NCI-H1417 treated with DMSO at 0.1 percent for 48 hours (cell line): Measurements from ENCODE around the gene ABHD16A.

Experiments used
- DNase-seq: peaks from one replicate; lab custom pipeline; 2025; lab: John Stamatoyannopoulos, UW

Gene ABHD16A

GRCh38 chr6:31689249-31690110 is 13.6 kb downstream of the ABHD16A start:
- no peak for DNase-seq

- DNase-seq = no peak
Measured at GRCh38 chr6:31687860-31688693, 15.0 kb downstream of the ABHD16A start.

- DNase-seq = no peak
Measured at GRCh38 chr6:31687321-31687720, 15.8 kb downstream of the ABHD16A start.

DNA sequence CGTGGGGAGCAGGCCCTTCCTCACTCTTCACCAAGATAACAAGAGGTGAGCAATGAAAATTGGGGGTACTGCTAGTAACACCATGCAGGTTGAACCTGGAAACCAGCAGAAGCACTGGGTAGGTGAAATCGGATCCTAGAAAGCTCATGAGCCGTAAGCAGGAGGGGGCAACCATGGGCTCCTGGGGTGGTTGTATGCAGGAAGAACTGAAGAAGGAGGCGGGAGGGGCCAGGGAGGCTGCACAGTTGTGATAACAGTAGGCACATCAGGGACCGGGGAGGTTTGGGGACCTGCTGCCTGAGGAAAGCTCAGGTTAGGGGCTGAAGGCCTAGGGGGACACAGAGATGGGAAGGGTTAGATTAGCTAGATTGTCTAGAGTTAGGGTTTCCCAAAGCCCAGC is 16.6 kb downstream of the ABHD16A start:
- DNase-seq = no peak

DNA sequence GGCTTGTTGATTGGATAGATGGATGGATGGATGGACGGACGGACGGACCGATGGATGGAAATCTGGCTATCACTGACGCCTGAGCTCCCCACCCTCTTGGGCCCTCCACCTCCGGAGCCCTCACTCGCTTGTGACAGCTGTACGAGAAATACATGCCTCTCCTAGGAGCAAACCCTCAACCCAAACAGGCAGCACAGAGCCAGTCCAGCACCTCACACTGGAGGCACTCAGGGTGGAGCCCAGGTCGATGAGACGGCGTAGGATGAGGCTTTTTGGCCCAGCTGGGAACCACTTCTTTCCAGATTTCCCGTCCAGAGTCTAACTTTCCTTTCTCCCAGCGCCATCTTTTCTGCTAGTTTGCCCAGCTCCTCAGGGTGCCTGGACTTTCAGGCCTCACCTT is 19.5 kb downstream of the ABHD16A start:
- DNase-seq = no peak

DNA sequence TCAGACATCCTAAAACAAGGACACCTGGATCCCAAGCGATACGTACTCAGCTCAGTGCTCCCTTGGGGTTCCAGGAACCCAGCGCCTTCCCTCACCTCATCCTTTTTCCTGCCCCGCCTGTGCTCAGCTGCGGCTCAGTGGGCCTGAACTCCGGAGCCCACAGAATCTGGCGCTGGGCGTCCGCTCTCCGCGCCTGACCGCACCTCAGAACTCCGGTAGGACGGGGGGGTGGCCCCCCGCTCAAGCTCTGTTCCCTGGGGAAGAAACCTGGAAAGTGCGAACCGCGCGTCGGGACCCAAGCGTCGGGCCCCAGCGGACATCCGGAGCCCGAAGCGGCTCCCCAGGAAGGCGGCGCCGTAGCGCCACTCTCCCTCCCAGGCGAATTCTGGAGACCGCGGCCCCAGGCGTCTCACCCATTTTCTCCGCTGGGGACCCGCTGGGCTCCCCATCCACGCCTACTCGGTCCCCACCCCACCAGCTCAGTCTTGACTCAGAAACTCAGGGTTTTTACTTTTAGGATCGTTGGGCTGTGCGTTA is 21.9 kb downstream of the ABHD16A start:
- DNase-seq = no peak

DNA sequence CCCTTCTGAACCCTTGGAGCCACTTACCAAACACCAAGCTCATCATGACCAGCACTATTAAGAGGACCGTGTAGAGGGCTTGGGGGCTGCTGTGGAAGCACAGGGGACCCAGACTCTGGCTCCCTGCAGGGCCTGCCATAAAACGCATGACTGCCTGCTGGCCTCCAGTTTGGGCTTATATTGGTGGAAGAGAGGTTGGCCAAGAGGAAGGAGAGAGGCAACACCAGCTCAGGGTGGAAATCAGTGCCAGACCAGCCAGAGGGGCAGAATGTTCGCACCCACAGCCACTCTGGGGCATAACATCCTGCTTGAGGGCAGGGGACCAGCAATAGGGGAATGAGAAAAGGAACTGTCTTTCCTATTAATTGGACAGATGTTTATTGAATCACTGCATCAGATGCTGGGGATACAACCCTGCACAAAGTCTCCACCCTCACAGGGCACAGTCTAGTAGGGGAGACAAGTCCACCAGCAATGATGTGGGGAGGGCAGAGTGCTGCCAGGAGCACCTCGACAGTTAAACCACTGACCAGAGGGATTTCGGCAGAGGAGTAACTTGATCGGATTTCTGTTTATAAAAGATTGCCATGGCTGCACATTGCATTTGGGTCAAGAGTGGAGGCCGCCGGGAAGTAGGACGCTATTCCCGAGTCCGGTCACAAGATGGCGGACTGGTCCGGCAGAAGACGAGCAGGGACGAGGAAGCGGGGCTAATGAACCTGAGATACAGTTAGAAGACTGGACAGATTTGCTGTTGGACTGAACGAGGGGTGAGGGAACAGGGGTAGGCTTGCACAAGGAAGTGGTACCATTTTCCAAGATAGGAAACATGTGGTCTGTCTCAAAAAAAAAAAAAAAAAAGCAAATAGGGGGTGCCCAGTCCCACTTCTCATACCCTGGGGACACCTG is 22.6 kb downstream of the ABHD16A start, which contains the start of gene LY6G5C:
TSS of gene LY6G5C (minus strand) at position 842 of the 909 bp plus-strand sequence. CDS start at position 148, 694 bp downstream.
- DNase-seq = peak; percentile 52

DNA sequence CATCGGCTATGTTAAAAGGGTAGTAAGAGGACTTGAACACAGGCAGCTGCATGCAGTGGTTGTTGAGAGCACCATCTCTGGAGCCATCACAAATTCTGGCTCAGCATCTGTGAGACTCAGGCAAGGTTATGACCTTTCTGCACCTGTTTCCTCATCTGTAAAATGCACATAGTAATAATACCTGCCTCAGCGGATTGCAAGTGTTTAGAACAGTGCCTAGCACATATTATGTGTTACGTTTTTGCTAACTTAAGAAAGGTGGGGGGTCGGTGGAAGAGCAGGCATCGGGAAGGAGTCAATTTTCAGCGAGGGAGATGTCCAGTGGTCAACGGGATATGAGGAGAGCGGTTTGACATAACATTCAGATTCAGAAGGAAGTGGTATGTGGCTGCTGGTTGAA is 25.2 kb downstream of the ABHD16A start:
- no peak for DNase-seq

DNA sequence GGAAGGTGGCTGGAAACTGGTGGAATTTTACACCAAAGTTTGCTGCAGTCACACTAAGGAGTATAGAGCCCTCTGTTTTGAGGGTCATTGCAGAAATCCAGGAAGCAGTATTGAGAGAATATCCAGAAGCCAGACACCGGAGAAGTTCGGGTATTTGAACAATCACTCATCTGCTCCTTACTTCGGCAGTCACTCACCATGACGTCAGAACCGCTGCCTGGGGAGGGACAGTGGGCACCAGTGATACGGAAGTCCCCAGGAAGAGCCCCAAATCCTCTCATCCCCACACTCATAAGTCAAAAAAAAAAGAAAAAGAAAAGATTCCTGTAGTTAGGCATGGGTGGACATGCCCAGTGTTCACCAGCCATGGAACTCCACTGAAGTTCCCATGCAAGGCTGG is 26.2 kb downstream of the ABHD16A start:
- no peak for DNase-seq

DNA sequence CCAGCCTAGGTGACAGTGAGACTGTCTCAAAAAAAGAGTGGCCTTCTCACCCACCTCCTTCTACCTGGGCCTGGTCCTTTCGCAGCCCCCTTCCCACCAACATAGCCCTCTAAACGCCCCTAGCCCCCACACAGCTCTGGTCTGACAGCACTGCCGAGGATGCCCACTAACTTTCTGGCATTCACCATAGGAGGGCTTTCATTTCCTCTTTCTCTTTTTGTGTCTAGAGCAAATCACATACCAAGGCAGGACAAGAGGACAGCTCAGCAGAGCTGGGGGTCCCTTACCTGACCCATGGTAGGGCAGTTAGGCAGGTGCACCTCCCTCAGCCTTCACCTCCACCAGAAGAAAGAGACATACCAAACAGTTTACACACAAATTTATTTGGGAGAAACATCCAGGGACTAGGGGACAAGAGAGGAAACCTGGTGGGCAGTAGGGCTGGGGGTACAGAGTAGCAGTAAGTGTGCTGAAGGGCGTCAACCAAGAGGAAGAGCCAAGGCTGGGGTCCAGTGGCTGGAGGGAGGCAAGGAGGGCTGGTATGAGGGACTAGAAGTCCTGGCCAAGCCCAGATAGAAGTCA is 26.7 kb downstream of the ABHD16A start:
- DNase-seq = no peak

DNA sequence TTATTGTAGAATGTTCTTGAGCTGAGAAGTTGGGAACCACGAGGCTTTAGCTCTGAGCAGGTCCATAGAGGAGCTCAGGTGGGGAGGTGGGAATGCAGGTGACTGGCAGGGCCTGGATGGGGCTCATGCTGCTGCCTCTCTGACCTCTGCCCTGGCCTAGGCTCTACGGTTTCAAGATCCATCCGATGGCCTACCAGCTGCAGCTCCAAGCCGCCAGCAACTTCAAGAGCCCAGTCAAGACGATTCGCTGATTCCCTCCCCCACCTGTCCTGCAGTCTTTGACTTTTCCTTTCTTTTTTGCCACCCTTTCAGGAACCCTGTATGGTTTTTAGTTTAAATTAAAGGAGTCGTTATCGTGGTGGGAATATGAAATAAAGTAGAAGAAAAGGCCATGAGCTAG is 33.4 kb downstream of the ABHD16A start, which contains the start of gene LY6G5B:
TSS of gene LY6G5B (plus strand) at position 301 of the 400 bp plus-strand sequence. CDS start 975 bp downstream, outside the sequence.
- no peak for DNase-seq

GRCh38 chr6:31666337-31666965 is 36.7 kb downstream of the ABHD16A start:
- no peak for DNase-seq

DNA sequence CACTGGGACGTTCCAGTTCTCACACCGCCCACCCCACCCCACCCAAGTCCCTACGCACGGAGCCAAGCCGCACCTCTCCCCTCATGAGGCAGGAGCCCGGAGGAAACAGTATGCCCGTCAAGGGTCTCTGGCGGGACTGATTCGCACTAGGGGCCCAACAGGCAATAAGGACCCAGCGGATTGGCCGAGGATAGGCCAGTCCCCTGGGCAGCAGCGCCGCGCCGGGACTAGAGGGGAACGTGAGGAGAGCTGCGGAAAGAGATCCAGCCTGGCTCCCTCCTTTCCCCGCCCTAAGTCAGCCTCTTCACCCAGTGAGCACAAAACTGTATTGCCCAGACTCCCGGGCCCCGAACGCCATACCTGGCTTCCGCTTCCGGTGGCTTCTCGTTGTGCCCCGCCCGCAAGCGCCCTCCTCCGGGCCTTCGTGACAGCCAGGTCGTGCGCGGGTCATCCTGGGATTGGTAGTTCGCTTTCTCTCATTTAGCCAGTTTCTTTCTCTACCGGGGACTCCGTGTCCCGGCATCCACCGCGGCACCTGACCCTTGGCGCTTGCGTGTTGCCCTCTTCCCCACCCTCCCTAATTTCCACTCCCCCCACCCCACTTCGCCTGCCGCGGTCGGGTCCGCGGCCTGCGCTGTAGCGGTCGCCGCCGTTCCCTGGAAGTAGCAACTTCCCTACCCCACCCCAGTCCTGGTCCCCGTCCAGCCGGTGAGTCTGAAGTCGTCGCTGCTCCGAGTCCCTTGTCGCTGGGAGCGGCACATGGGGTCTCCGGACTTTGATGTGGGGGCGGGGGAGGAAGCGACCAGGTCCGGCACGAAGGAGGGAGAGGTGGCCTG is 37.4 kb downstream of the ABHD16A start, which contains the start of gene CSNK2B:
TSS of gene CSNK2B (plus strand) at position 580 of the 836 bp plus-strand sequence. CDS start 752 bp downstream, outside the sequence.
- peak; percentile 92 for DNase-seq

- peak; percentile 74 for DNase-seq
Measured at GRCh38 chr6:31664790-31665500, 38.2 kb downstream of the ABHD16A start, which contains the start of gene GPANK1. Gene GPANK1 (minus strand): TSS chr6:31664997. CDS start chr6:31664478, 519 bp downstream.

DNA sequence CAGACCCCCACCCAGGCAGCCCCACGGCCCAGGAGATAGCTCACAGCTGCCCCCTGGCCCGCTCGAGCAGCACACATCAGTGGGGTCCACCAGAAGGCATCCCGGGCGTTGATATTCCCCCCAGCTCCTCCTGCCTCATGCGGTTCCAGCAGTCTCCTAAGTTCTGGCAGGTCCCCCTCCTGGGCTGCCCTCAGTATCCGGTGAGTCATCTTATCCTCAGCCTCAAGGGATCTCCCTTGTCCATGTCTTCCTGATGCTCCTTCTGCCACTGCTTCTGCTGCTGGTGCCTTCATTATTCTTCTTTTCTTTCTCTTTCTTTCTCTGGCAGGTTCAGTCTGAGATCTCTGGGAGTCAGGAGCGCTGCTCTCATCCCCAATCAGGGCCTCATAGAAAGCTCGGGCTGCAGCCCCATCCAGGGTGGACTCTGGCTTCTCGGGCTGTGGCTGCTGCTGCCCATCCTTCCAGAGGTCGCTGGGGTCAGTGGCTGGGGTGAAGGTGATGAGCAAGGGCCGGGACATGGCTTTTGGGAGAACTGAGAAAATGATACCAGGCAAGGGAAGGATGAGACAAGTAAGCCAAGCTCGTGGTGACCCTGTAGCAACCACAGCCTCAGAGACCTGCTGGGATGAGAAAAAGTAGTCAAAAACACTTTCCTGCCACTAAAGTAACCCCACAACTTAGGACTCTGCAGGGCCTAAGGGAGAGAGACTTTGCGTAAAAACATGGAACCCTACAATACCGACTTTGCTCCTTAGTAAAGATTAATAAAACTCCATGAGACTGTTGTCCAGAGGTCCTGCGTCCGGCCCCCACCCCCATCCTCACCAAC is 38.9 kb downstream of the ABHD16A start:
- DNase-seq = no peak

DNA sequence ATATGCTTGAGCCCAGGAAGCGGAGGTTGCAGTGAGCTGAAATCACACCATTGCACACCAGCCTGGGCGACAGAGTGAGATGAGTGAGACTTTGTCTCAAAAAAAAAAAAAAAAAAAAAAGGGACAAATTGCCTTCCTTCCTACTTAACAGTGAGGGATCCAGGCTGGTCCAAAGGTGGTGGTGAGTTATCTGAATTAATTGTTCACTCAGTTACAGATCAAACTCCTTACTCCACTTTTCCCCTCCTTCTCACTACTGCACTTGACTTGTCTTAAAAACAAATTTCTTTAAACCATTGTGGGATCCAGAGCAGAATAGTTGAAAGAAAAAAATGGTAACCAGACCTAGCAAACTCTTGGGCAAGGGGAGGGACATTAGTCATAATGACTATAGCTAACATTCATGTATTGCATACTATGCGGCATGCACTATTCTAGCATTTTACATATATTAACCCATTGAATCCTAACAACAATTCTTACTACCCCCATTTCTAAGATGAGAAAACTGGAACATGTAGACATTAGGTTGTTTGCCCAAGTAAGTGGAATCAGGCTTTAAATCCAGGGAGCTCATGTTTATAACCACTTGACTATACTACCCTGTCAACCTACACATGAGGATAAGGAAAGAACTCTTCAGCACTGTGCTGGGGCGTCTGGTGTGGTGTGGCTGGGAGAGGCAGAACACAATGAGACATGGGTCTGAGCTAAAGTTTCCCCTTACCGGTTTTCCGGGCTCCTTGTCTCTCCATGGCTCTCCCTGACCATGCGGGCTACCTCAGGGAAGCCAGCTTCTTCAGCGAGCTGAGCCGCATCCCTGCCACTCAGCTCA is 39.8 kb downstream of the ABHD16A start:
- no peak for DNase-seq
